Endothelial cell (in vitro differentiated cells): Measurements from ENCODE around the gene GLP2R. TPM values are rescaled to one million over a fixed set of nuclear protein-coding genes. Genes with fewer than 3 reads are reported as not detected.

ENCODE experiments used
- DNase-seq: peaks from one replicate; pipeline ENCODE4 v3.0.0; 2021; ENCODE audit warnings: low spot score
- H3K27ac Mint-ChIP-seq: one replicate; pipeline ENCODE4 v1.8.0; 2021; ENCODE audit warnings: mixed read lengths, inconsistent platforms; ENCODE audit not compliant: unreplicated experiment
- H3K27me3 Mint-ChIP-seq: one replicate; pipeline ENCODE4 v1.8.0; 2021; ENCODE audit warnings: mild to moderate bottlenecking, moderate library complexity, mixed read lengths, inconsistent platforms; ENCODE audit not compliant: unreplicated experiment
- H3K36me3 Mint-ChIP-seq: one replicate; pipeline ENCODE4 v1.8.0; 2021; ENCODE audit warnings: mild to moderate bottlenecking, low read depth, mixed read lengths, inconsistent platforms; ENCODE audit not compliant: unreplicated experiment
- H3K4me1 Mint-ChIP-seq: one replicate; pipeline ENCODE4 v1.8.0; 2021; ENCODE audit warnings: mild to moderate bottlenecking, mixed read lengths, inconsistent platforms; ENCODE audit not compliant: unreplicated experiment
- H3K4me3 Mint-ChIP-seq: one replicate; pipeline ENCODE4 v1.8.0; 2021; ENCODE audit warnings: mild to moderate bottlenecking, mixed read lengths, inconsistent platforms; ENCODE audit not compliant: unreplicated experiment
- H3K9me3 Mint-ChIP-seq: one replicate; pipeline ENCODE4 v1.8.0; 2021; ENCODE audit warnings: mixed read lengths, inconsistent platforms; ENCODE audit not compliant: unreplicated experiment
- CTCF ChIP-seq: fragments of 200-600 bp; sonication (generic); IDR thresholded peaks from one replicate; pipeline ENCODE4 v1.5.0; 2021; ENCODE audit warnings: antibody characterized with exemption; ENCODE audit not compliant: unreplicated experiment
- total RNA-seq: library from RNA; stranded (reverse); fragmentation: NEBNext Ultra II Directional; extraction: Animal tissue kit (Norgen Biotek cat#: 25700); gene quantifications from one replicate; pipeline ENCODE4 v1.2.1, GENCODE V29; 2021; ENCODE audit not compliant: unreplicated experiment

GLP2R gene
- total RNA-seq, 1 donor from 2014 or later: 0.15 TPM

DNA sequence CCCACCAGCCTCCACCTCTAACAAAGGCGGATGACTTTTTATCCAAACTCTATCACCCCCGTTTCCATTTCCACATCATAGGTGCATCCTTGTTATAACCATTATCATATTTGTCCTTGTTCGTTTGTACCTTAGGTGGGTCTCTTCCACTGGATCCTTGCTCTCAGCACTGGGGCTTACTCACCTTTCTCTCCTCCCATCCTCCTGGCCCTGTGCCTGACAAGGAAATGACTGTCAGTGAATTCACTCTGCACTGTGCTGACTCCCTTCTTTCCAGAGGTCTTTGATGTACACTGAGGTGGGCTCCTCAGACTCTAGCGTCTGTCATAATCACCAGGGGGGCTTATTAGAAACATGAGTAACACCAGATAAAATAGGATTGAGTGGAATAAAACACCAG, 7.0 kb upstream of the GLP2R start:
- peaks cover 3% of the 10 kb centered on the region for H3K4me1 Mint-ChIP-seq
- TF ChIP-seq CTCF: no peak
- H3K27ac Mint-ChIP-seq: no peak overlapping the region
- no peak for DNase-seq
- H3K9me3 Mint-ChIP-seq: no peaks in the 10 kb centered on the region
- H3K36me3 Mint-ChIP-seq: peaks cover 6% of the 10 kb centered on the region
- H3K27me3 Mint-ChIP-seq: peaks cover 7% of the 10 kb centered on the region
- no peak overlapping the region for H3K4me3 Mint-ChIP-seq

GRCh38 chr17:9820448-9820847, 5.3 kb upstream of the GLP2R start:
- Mint-ChIP-seq H3K36me3 (peaks cover 6% of the 10 kb centered on the region), H3K9me3 (no peaks in the 10 kb centered on the region), H3K4me1 (peaks cover 3% of the 10 kb centered on the region), H3K4me3 (no peak overlapping the region), H3K27me3 (peaks cover 7% of the 10 kb centered on the region), H3K27ac (no peak overlapping the region)
- TF ChIP-seq CTCF: no peak
- DNase-seq: no peak

GRCh38 chr17:9821921-9822320, 3.8 kb upstream of the GLP2R start, which contains the start of gene GSG1L2:
Gene GSG1L2, minus strand, starts transcription at chr17:9822079. Its CDS starts 8 bp downstream, at chr17:9822071.
- no peak for DNase-seq
- Mint-ChIP-seq H3K27ac (no peak within 1 kb of the TSS), H3K27me3 (peaks cover 3% of the 10 kb centered on the region)

GRCh38 chr17:9824094-9824493, 1.6 kb upstream of the GLP2R start:
- H3K36me3 Mint-ChIP-seq: no peaks in the 10 kb centered on the region
- no peak for TF ChIP-seq CTCF
- peaks cover 4% of the 10 kb centered on the region for H3K4me1 Mint-ChIP-seq
- H3K9me3 Mint-ChIP-seq: no peaks in the 10 kb centered on the region
- no peak overlapping the region for H3K27ac Mint-ChIP-seq
- H3K27me3 Mint-ChIP-seq: peaks cover 1% of the 10 kb centered on the region
- no peak overlapping the region for H3K4me3 Mint-ChIP-seq
- no peak for DNase-seq

More at GRCh38 chr17:9821921-9822320, 3.8 kb upstream of the GLP2R start, which contains the start of gene GSG1L2:
- no peak for TF ChIP-seq CTCF
- H3K4me3 Mint-ChIP-seq: no peak within 1 kb of the TSS
- peaks cover 4% of the 10 kb centered on the region for H3K4me1 Mint-ChIP-seq
- H3K9me3 Mint-ChIP-seq: no peaks in the 10 kb centered on the region
- no peaks in the 10 kb centered on the region for H3K36me3 Mint-ChIP-seq

GRCh38 chr17:9824797-9825338, 856 bp upstream of the GLP2R start:
- Mint-ChIP-seq H3K4me3 (no peak overlapping the region), H3K36me3 (no peaks in the 10 kb centered on the region), H3K27ac (no peak overlapping the region), H3K4me1 (peaks cover 4% of the 10 kb centered on the region), H3K9me3 (no peaks in the 10 kb centered on the region), H3K27me3 (peaks cover 1% of the 10 kb centered on the region)
- TF ChIP-seq CTCF: no peak
- DNase-seq: no peak
